ENCODE data around the gene PRR14. TPM values are rescaled to one million over a fixed set of nuclear protein-coding genes. Genes with fewer than 3 reads are reported as not detected.

PRR14 gene
- total and polyA plus RNA-seq, 4 donors: 7.5 to 13.5 (median 8.9) TPM

DNA sequence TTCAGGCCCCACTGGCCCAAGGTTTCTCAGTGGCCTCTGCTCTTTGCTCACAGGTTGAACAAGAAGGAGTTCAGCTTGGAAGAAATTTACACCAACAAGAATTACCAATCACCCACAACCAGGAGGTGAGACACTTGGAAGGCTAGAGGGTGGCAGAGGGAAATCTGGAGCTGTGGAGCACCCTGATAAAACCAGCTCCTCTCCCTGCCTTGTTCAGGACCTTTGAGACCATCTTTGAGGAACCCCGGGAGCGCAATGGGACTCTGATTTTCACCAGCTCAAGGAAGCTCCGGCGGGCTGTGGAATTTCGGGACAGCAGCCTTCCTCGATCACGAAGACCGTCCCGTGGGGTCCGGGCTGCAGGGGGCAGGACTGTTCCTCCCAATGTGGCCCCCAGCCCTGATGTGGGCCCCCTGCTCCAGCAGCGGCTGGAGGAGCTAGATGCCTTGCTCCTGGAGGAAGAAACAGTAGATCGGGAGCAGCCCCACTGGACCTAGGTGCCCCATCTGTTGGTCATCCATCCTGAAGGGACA lies 5.1 kb downstream of the PRR14 start (continued):
- TF ChIP-seq, protein P1, sequence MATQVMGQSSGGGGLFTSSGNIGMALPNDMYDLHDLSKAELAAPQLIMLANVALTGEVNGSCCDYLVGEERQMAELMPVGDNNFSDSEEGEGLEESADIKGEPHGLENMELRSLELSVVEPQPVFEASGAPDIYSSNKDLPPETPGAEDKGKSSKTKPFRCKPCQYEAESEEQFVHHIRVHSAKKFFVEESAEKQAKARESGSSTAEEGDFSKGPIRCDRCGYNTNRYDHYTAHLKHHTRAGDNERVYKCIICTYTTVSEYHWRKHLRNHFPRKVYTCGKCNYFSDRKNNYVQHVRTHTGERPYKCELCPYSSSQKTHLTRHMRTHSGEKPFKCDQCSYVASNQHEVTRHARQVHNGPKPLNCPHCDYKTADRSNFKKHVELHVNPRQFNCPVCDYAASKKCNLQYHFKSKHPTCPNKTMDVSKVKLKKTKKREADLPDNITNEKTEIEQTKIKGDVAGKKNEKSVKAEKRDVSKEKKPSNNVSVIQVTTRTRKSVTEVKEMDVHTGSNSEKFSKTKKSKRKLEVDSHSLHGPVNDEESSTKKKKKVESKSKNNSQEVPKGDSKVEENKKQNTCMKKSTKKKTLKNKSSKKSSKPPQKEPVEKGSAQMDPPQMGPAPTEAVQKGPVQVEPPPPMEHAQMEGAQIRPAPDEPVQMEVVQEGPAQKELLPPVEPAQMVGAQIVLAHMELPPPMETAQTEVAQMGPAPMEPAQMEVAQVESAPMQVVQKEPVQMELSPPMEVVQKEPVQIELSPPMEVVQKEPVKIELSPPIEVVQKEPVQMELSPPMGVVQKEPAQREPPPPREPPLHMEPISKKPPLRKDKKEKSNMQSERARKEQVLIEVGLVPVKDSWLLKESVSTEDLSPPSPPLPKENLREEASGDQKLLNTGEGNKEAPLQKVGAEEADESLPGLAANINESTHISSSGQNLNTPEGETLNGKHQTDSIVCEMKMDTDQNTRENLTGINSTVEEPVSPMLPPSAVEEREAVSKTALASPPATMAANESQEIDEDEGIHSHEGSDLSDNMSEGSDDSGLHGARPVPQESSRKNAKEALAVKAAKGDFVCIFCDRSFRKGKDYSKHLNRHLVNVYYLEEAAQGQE (IDR thresholded peaks at IDR 0.05): no peak
- TF ChIP-seq, protein P2, sequence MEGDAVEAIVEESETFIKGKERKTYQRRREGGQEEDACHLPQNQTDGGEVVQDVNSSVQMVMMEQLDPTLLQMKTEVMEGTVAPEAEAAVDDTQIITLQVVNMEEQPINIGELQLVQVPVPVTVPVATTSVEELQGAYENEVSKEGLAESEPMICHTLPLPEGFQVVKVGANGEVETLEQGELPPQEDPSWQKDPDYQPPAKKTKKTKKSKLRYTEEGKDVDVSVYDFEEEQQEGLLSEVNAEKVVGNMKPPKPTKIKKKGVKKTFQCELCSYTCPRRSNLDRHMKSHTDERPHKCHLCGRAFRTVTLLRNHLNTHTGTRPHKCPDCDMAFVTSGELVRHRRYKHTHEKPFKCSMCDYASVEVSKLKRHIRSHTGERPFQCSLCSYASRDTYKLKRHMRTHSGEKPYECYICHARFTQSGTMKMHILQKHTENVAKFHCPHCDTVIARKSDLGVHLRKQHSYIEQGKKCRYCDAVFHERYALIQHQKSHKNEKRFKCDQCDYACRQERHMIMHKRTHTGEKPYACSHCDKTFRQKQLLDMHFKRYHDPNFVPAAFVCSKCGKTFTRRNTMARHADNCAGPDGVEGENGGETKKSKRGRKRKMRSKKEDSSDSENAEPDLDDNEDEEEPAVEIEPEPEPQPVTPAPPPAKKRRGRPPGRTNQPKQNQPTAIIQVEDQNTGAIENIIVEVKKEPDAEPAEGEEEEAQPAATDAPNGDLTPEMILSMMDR (IDR thresholded peaks at IDR 0.05; ENCODE audit: low read depth, low read length, missing input control): no peak
- TF ChIP-seq HNF4G (IDR thresholded peaks at IDR 0.05) (no peak), NR2F2 (IDR thresholded peaks at IDR 0.05) (no peak)

DNA sequence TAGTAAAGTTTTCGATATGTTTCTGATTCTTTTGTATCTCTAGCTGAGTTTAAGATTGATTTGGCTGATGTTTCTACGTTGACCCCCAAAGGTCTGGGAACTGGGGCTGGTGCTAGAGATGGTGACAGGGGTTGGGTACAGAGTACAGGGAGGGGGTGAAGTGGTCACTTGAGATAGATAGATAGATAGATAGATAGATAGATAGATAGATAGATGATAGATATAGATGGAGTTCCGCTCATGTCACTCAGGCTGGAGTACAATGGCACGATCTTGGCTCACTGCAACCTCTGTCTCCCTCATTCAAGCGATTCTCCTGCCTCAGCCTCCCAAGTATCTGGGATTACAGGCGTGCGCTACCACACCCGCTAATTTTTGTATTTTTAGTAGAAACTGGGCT lies 5.6 kb downstream of the PRR14 start:
- 95% methylated on average over 8 of the region's 8 CpGs for WGBS
- Histone ChIP-seq H3K9me3 (ENCODE audit: control insufficient read depth in 4 of 4, low read length in 3 of 4) (no peaks in the 10 kb centered on the region), H3K4me3 (ENCODE audit: low read depth in 1 of 3, low read length in 3 of 3) (no peak overlapping the region), H3K9ac (ENCODE audit: low read depth in 1 of 2, low read length in 2 of 2) (no peak overlapping the region), H3K27ac (ENCODE audit: low read depth in 1 of 2, low read length in 2 of 2) (peak overlapping the region in 1 of 2 donors; percentile 93), H3K4me1 (ENCODE audit: control insufficient read depth in 4 of 4, insufficient read depth in 4 of 4, low read length in 3 of 4) (peaks cover 3 to 43% (median 34%) of the 10 kb centered on the region in 4 donors), H3K36me3 (ENCODE audit: control insufficient read depth in 4 of 4, insufficient read depth in 3 of 4, low read depth in 1 of 4, low read length in 3 of 4) (peaks cover 6 to 27% (median 20%) of the 10 kb centered on the region in 4 donors), H3K27me3 (ENCODE audit: control insufficient read depth in 4 of 4, insufficient read depth in 4 of 4, low read length in 3 of 4) (no peaks in the 10 kb centered on the region)
- DNase-seq (ENCODE audit: low spot score): no peak
- no peak for TF ChIP-seq JUND (IDR thresholded peaks at IDR 0.05)

DNA sequence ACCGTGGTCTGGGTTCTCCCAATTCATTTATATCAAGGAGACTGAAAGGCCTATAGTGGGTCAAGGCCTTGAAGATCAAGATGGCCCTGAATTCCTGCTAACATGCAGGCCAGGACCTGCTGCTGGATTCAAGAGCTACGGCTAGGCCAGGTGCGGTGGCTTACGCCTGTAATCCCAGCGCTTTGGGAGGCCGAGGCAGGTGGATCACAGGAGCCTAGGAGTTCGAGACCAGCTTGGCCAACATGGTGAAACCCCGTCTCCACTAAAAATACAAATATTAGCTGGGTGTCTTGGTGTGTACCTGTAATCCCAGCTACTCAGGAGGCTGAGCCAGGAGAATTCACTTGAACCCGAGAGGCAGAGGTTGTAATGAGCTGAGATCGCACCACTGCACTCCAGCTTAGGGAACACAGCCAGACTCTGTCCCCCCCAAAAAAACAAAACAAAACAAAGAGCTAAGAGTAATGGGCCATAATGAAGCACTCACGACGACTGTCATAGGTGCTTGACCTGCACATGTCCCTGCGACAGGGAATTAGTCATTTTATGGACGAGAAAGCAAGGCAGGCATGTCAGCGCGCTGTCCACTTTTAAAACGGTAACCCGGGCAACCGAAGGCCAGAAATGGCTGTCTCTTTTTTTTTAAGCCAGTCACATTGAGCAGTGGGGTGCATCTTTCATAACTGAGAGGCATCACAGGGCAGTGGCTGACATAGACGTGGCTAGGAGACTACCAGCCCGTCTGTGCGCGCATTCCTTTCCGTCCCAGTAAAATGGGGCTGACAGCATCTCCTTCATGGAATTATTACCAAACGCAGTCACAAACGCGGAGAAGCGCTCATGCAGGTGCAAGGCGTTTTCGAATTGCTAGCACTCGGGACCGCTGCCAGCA lies 6.5 kb downstream of the PRR14 start:
- Histone ChIP-seq H3K4me1 (ENCODE audit: control insufficient read depth in 4 of 4, insufficient read depth in 4 of 4, low read length in 3 of 4) (peaks cover 3 to 37% (median 33%) of the 10 kb centered on the region in 4 donors), H3K36me3 (ENCODE audit: control insufficient read depth in 4 of 4, insufficient read depth in 3 of 4, low read depth in 1 of 4, low read length in 3 of 4) (peaks cover 11 to 35% (median 22%) of the 10 kb centered on the region in 4 donors), H3K27ac (ENCODE audit: low read depth in 1 of 2, low read length in 2 of 2) (peak overlapping the region; percentile 87 to 93), H3K27me3 (ENCODE audit: control insufficient read depth in 4 of 4, insufficient read depth in 4 of 4, low read length in 3 of 4) (no peaks in the 10 kb centered on the region), H3K4me3 (ENCODE audit: low read depth in 1 of 3, low read length in 3 of 3) (peak overlapping the region; percentile 15 to 77 (median 21)), H3K9ac (ENCODE audit: low read depth in 1 of 2, low read length in 2 of 2) (peak overlapping the region; percentile 32 to 79), H3K9me3 (ENCODE audit: control insufficient read depth in 4 of 4, low read length in 3 of 4) (no peaks in the 10 kb centered on the region)
- 32% methylated on average over 32 of the region's 32 CpGs for WGBS
- no peak for DNase-seq (ENCODE audit: low spot score)
- TF ChIP-seq YY1 (IDR thresholded peaks at IDR 0.05) (no peak), GABPA (IDR thresholded peaks at IDR 0.05 in 1 of 2, conservative IDR thresholded peaks at IDR 0.05 in 1 of 2) (no peak), RXRA (IDR thresholded peaks at IDR 0.05) (no peak), NR2F2 (IDR thresholded peaks at IDR 0.05) (peak; percentile 7)
